GM23338 (cell line): Measurements from ENCODE around the gene PYCR2. TPM values are rescaled to one million over a fixed set of nuclear protein-coding genes. Genes with fewer than 3 reads are reported as not detected.

Experiments used
- ATAC-seq: fragments of 200-7000 bp; cut with Tn5 transposase; 3 replicates; pipeline ENCODE4 v1.9.1; 2020
- DNase-seq: peaks from one replicate; pipeline ENCODE4 v3.0.0-alpha.2; 2015; ENCODE audit warnings: low spot score
- H2AFZ ChIP-seq: fragments of 200-600 bp; sonication (generic); 2 replicates; pipeline ENCODE4 v1.8.0; 2016; ENCODE audit warnings: antibody characterized with exemption, mild to moderate bottlenecking, moderate library complexity
- H3F3A ChIP-seq: fragments of 200-600 bp; sonication (generic); replicated peaks from 2 replicates; pipeline ENCODE4 v1.8.0; 2017; ENCODE audit warnings: antibody characterized with exemption, mixed run types, low read depth
- H3K27ac ChIP-seq: fragments of 200-600 bp; sonication (generic); 2 replicates; pipeline ENCODE4 v1.6.1; 2016; ENCODE audit warnings: low read depth
- H3K27me3 ChIP-seq: fragments of 200-600 bp; sonication (generic); 2 replicates; pipeline ENCODE4 v1.8.0; 2016; ENCODE audit warnings: mild to moderate bottlenecking, mixed run types, moderate library complexity; ENCODE audit not compliant: insufficient read depth
- H3K36me3 ChIP-seq: fragments of 200-600 bp; sonication (generic); 2 replicates; pipeline ENCODE4 v1.8.0; 2016; ENCODE audit warnings: mild to moderate bottlenecking; ENCODE audit not compliant: insufficient read depth
- H3K4me1 ChIP-seq: fragments of 200-600 bp; sonication (generic); 2 replicates; pipeline ENCODE4 v1.8.0; 2016; ENCODE audit warnings: mild to moderate bottlenecking, moderate library complexity; ENCODE audit not compliant: insufficient read depth
- H3K4me2 ChIP-seq: fragments of 200-600 bp; sonication (generic); 2 replicates; pipeline ENCODE4 v1.7.1; 2017; ENCODE audit warnings: mixed run types
- H3K4me3 ChIP-seq: fragments of 200-600 bp; sonication (generic); 2 replicates; pipeline ENCODE4 v1.6.1; 2016; ENCODE audit warnings: mixed run types
- H3K79me2 ChIP-seq: fragments of 200-600 bp; sonication (generic); replicated peaks from 2 replicates; pipeline ENCODE4 v1.8.0; 2017; ENCODE audit warnings: mild to moderate bottlenecking; ENCODE audit not compliant: insufficient read depth
- H3K9me2 ChIP-seq: fragments of 200-600 bp; sonication (generic); 2 replicates; pipeline ENCODE4 v1.8.0; 2017; ENCODE audit not compliant: insufficient read depth
- H4K20me1 ChIP-seq: fragments of 200-600 bp; sonication (generic); replicated peaks from 2 replicates; pipeline ENCODE4 v1.8.0; 2017; ENCODE audit warnings: mild to moderate bottlenecking; ENCODE audit not compliant: insufficient read depth
- H3K27ac Mint-ChIP-seq: 2 replicates; pipeline ENCODE4 v1.8.0; 2020; ENCODE audit warnings: inconsistent platforms, mild to moderate bottlenecking, moderate library complexity, mixed read lengths
- H3K27me3 Mint-ChIP-seq: 3 replicates; pipeline ENCODE4 v1.8.0; 2022; ENCODE audit warnings: low read depth, mild to moderate bottlenecking, moderate library complexity, mixed read lengths, inconsistent platforms; ENCODE audit not compliant: insufficient read depth, poor library complexity
- H3K36me3 Mint-ChIP-seq: 3 replicates; pipeline ENCODE4 v1.8.0; 2021; ENCODE audit warnings: low read depth, mild to moderate bottlenecking, inconsistent platforms, moderate library complexity, mixed read lengths
- H3K4me1 Mint-ChIP-seq: 3 replicates; pipeline ENCODE4 v1.8.0; 2020; ENCODE audit warnings: mild to moderate bottlenecking, inconsistent platforms, mixed read lengths
- H3K4me3 Mint-ChIP-seq: 3 replicates; pipeline ENCODE4 v1.8.0; 2021; ENCODE audit warnings: moderate library complexity, mild to moderate bottlenecking, inconsistent platforms, mixed read lengths
- H3K9me3 Mint-ChIP-seq: 3 replicates; pipeline ENCODE4 v1.8.0; 2020; ENCODE audit warnings: moderate library complexity, mild to moderate bottlenecking, inconsistent platforms, mixed read lengths
- CREB1 ChIP-seq: fragments of 250-450 bp; sonication (Bioruptor Pico); IDR thresholded peaks from 2 replicates; pipeline ENCODE4 v1.5.0; 2020; ENCODE audit warnings: low read depth, mild to moderate bottlenecking, moderate library complexity
- CTCF ChIP-seq, 2 experiments: fragments of 200-600 bp in 1 of 2; sonication (generic) in 1 of 2; conservative IDR thresholded peaks; 2 replicates each; pipeline versions ENCODE4 v1.5.1 to v1.6.1; 2016 to 2017; ENCODE audit warnings: antibody characterized with exemption in 2 of 2, low read depth in 2 of 2, mild to moderate bottlenecking in 2 of 2, moderate library complexity in 1 of 2
- ETS1 ChIP-seq: IDR thresholded peaks from 2 replicates; pipeline ENCODE4 v1.6.1; 2016; ENCODE audit warnings: antibody characterized with exemption
- EZH2phosphoT487 ChIP-seq: fragments of 200-600 bp; sonication (generic); IDR thresholded peaks from one replicate; pipeline ENCODE4 v1.8.1; 2018; ENCODE audit warnings: antibody characterized with exemption; ENCODE audit not compliant: unreplicated experiment
- JUNB ChIP-seq: IDR thresholded peaks from one replicate; pipeline ENCODE4 v1.6.1; 2016; ENCODE audit warnings: antibody characterized with exemption; ENCODE audit not compliant: unreplicated experiment
- POLR2AphosphoS5 ChIP-seq: IDR thresholded peaks from 2 replicates; pipeline ENCODE4 v1.6.1; 2016; ENCODE audit warnings: antibody characterized with exemption, low read depth
- REST ChIP-seq: IDR thresholded peaks from one replicate; pipeline ENCODE4 v1.6.1; 2018; ENCODE audit warnings: antibody characterized with exemption; ENCODE audit not compliant: unreplicated experiment
- ZNF114 ChIP-seq: fragments of 250-450 bp; sonication (Bioruptor Pico); IDR thresholded peaks from 2 replicates; pipeline ENCODE4 v1.5.0; 2020; ENCODE audit warnings: mild to moderate bottlenecking, moderate library complexity
- ZNF331 ChIP-seq: fragments of 250-450 bp; sonication (Bioruptor Pico); IDR thresholded peaks from 2 replicates; pipeline ENCODE4 v1.5.0; 2020; ENCODE audit warnings: low read depth, mild to moderate bottlenecking, moderate library complexity
- ZNF462 ChIP-seq: fragments of 250-450 bp; sonication (Bioruptor Pico); IDR thresholded peaks from 2 replicates; pipeline ENCODE4 v1.5.0; 2020; ENCODE audit warnings: mild to moderate bottlenecking, moderate library complexity
- polyA plus RNA-seq: library from polyadenylated mRNA; unstranded; fragments of >200 nt; fragmentation: Nextera tagmentation; extraction: Ambion mirVana; gene quantifications from 2 replicates; pipeline ENCODE4 v1.2.1, GENCODE V29; 2016
- total RNA-seq: library from RNA; depleted of rRNA; stranded (reverse); fragments of >200 nt; shearing (Covaris generic); gene quantifications from 2 replicates; pipeline ENCODE4 v1.2.3, GENCODE V29; 2014

PYCR2 gene
- total and polyA plus RNA-seq, 2 experiments from 2014 or later, result 89.1 to 109 TPM

GRCh38 chr1:225907341-225907740 is 16.7 kb downstream of the PYCR2 start (continued):
- TF ChIP-seq CTCF (conservative IDR thresholded peaks at IDR 0.05; ENCODE audit: low read depth in 2 of 2), result no peak
- no peak for TF ChIP-seq JUNB
- TF ChIP-seq CREB1 (CRISPR knock-in tag), result no peak
- TF ChIP-seq ETS1, result no peak
- TF ChIP-seq POLR2AphosphoS5, result no peak
- TF ChIP-seq REST, result no peak
- TF ChIP-seq ZNF114 (CRISPR knock-in tag), result no peak
- no peak for TF ChIP-seq EZH2phosphoT487

- H3K36me3 Mint-ChIP-seq, result no peaks in the 10 kb centered on the region; the same call in 2 of the 3 replicates
- Histone ChIP-seq H3K27ac (no peak overlapping the region), H3K79me2 (no peaks in the 10 kb centered on the region), H3K4me2 (no peak overlapping the region), H2AFZ (no peak overlapping the region), H3K4me1 (peaks cover 11% of the 10 kb centered on the region; the same call in 1 of the 2 replicates), H3K9me2 (no peaks in the 10 kb centered on the region), H3K27me3 (no peaks in the 10 kb centered on the region), H3K36me3 (no peaks in the 10 kb centered on the region), H3F3A (no peaks in the 10 kb centered on the region), H4K20me1 (no peaks in the 10 kb centered on the region), H3K4me3 (no peak overlapping the region)
- no peaks in the 10 kb centered on the region; the same call in 1 of the 3 replicates for H3K9me3 Mint-ChIP-seq
- ATAC-seq, result no peak
- peaks cover 13% of the 10 kb centered on the region for H3K4me1 Mint-ChIP-seq
- no peak overlapping the region for H3K4me3 Mint-ChIP-seq
- no peak overlapping the region for H3K27ac Mint-ChIP-seq
- no peak for DNase-seq
- H3K27me3 Mint-ChIP-seq, result peaks cover 13% of the 10 kb centered on the region
- TF ChIP-seq ZNF331 (CRISPR knock-in tag) (no peak), ZNF462 (no peak), CREB1 (CRISPR knock-in tag) (no peak), ZNF114 (CRISPR knock-in tag) (no peak), POLR2AphosphoS5 (no peak)
Measured at GRCh38 chr1:225906467-225906866, 17.6 kb downstream of the PYCR2 start.
